WERI-Rb-1 (cell line): ENCODE data around the gene ZCCHC13.

Source experiments
- DNase-seq: peaks from one replicate; pipeline ENCODE4 v3.0.0-alpha.2; 2020
- H3K27ac ChIP-seq: fragments of 250-450 bp; sonication (Bioruptor Pico); 2 replicates; pipeline ENCODE4 v1.5.1; 2020; ENCODE audit warnings: mild to moderate bottlenecking, moderate library complexity
- H3K27me3 ChIP-seq: fragments of 250-450 bp; sonication (Bioruptor Pico); 2 replicates; pipeline ENCODE4 v1.5.1; 2021; ENCODE audit warnings: mild to moderate bottlenecking, low read depth, moderate library complexity; ENCODE audit not compliant: insufficient read depth, severe bottlenecking
- H3K36me3 ChIP-seq: fragments of 250-450 bp; sonication (Bioruptor Pico); 2 replicates; pipeline ENCODE4 v1.5.1; 2020; ENCODE audit warnings: mild to moderate bottlenecking, moderate library complexity
- H3K4me3 ChIP-seq: 2 replicates; pipeline ENCODE4 v1.5.1; 2011; ENCODE audit warnings: low read depth, mild to moderate bottlenecking, control low read depth, low read length
- H3K9me3 ChIP-seq: fragments of 250-450 bp; sonication (Bioruptor Pico); 2 replicates; pipeline ENCODE4 v1.5.1; 2021; ENCODE audit warnings: mild to moderate bottlenecking, moderate library complexity; ENCODE audit not compliant: severe bottlenecking
- CTCF ChIP-seq: IDR thresholded peaks from 2 replicates; pipeline ENCODE4 v1.5.1; 2011; ENCODE audit warnings: low read depth, mild to moderate bottlenecking, control low read depth, inconsistent platforms, low read length

The ZCCHC13 gene

GRCh38 chrX:74274516-74274915 is 29.5 kb upstream of the ZCCHC13 start:
- no peak for DNase-seq
- Histone ChIP-seq H3K27me3 (peaks cover 4% of the 10 kb centered on the region), H3K4me3 (no peak overlapping the region), H3K9me3 (no peaks in the 10 kb centered on the region), H3K36me3 (no peaks in the 10 kb centered on the region; the same call in 1 of the 2 replicates), H3K27ac (no peak overlapping the region)
- TF ChIP-seq CTCF: no peak

- no peak overlapping the region for H3K27ac ChIP-seq
- H3K9me3 ChIP-seq: no peaks in the 10 kb centered on the region
- H3K4me3 ChIP-seq: no peak overlapping the region
- no peaks in the 10 kb centered on the region; the same call in 1 of the 2 replicates for H3K36me3 ChIP-seq
- H3K27me3 ChIP-seq: peaks cover 4% of the 10 kb centered on the region
- TF ChIP-seq CTCF: no peak
- no peak for DNase-seq
Observed at GRCh38 chrX:74277320-74277719, 26.7 kb upstream of the ZCCHC13 start.

GRCh38 chrX:74277846-74278245 is 26.1 kb upstream of the ZCCHC13 start:
- TF ChIP-seq CTCF: no peak
- DNase-seq: no peak
- Histone ChIP-seq H3K27ac (no peak overlapping the region), H3K27me3 (peaks cover 4% of the 10 kb centered on the region), H3K9me3 (no peaks in the 10 kb centered on the region), H3K4me3 (no peak overlapping the region), H3K36me3 (no peaks in the 10 kb centered on the region; the same call in 1 of the 2 replicates)

- no peak for DNase-seq
- no peaks in the 10 kb centered on the region for H3K9me3 ChIP-seq
- peaks cover 4% of the 10 kb centered on the region for H3K27me3 ChIP-seq
- H3K4me3 ChIP-seq: no peak overlapping the region
- no peak for TF ChIP-seq CTCF
- no peaks in the 10 kb centered on the region; the same call in 1 of the 2 replicates for H3K36me3 ChIP-seq
- H3K27ac ChIP-seq: no peak overlapping the region
Observed at GRCh38 chrX:74280759-74281158, 23.2 kb upstream of the ZCCHC13 start.

GRCh38 chrX:74284391-74284952 is 19.5 kb upstream of the ZCCHC13 start:
- no peak overlapping the region for H3K4me3 ChIP-seq
- no peaks in the 10 kb centered on the region; the same call in 1 of the 2 replicates for H3K36me3 ChIP-seq
- H3K27me3 ChIP-seq: peaks cover 8% of the 10 kb centered on the region
- no peak overlapping the region for H3K27ac ChIP-seq
- no peaks in the 10 kb centered on the region for H3K9me3 ChIP-seq
- TF ChIP-seq CTCF: no peak
- DNase-seq: no peak
